K562 (cell line): Measurements from ENCODE around the gene SLC40A1. TPM values are rescaled to one million over a fixed set of nuclear protein-coding genes. Genes with fewer than 3 reads are reported as not detected.

Source experiments
- CHD7 ChIP-seq: fragments of 200-600 bp; sonication (generic); IDR thresholded peaks from one replicate; pipeline ENCODE4 v1.6.1; 2012; ENCODE audit warnings: mild to moderate bottlenecking, low read depth, low read length, inconsistent platforms
- FOXJ2 ChIP-seq: fragments of 200-800 bp; sonication (Bioruptor generic); IDR thresholded peaks from 2 replicates; pipeline ENCODE4 v1.6.1; 2016; ENCODE audit warnings: missing genetic modification characterization, missing compliant biosample characterization
- KHSRP ChIP-seq: fragments of 450-650 bp; IDR thresholded peaks from 2 replicates; pipeline ENCODE4 v1.6.1; 2017
- KLF10 ChIP-seq: fragments of 250-450 bp; sonication (Bioruptor Pico); IDR thresholded peaks from 2 replicates; pipeline ENCODE4 v1.6.1; 2021; ENCODE audit warnings: matching md5 sums
- MAX ChIP-seq: sonication (generic); formaldehyde crosslinking; IDR thresholded peaks from 2 replicates; pipeline ENCODE4 v1.9.0; 2022; ENCODE audit warnings: mild to moderate bottlenecking, missing genetic modification reagents
- NKRF ChIP-seq: fragments of 450-650 bp; IDR thresholded peaks from 2 replicates; pipeline ENCODE4 v1.6.1; 2016; ENCODE audit warnings: borderline replicate concordance
- NR4A1 ChIP-seq, 2 experiments: fragments of 250-450 bp in 1 of 2; fragments of 450-650 bp in 1 of 2; sonication (Bioruptor Pico) in 1 of 2; IDR thresholded peaks; 2 replicates each; pipeline versions ENCODE4 v1.4.0 to v1.6.1; 2016 to 2020; ENCODE audit warnings: mild to moderate bottlenecking in 2 of 2, missing compliant biosample characterization in 1 of 2, missing genetic modification characterization in 1 of 2, moderate library complexity in 1 of 2
- RBBP5 ChIP-seq: fragments of 200-600 bp; sonication (generic); IDR thresholded peaks from 2 replicates; pipeline ENCODE4 v1.6.1; 2012; ENCODE audit warnings: borderline replicate concordance, mild to moderate bottlenecking, low read length, control low read depth, inconsistent platforms; ENCODE audit not compliant: insufficient read depth, poor library complexity, severe bottlenecking
- SIN3B ChIP-seq: fragments of 450-650 bp; IDR thresholded peaks from 2 replicates; pipeline ENCODE4 v1.6.1; 2017; ENCODE audit warnings: low read depth, mild to moderate bottlenecking, moderate library complexity
- SIRT6 ChIP-seq: IDR thresholded peaks from one replicate; pipeline ENCODE4 v1.6.1; 2012; ENCODE audit warnings: low read depth, mild to moderate bottlenecking, control low read depth, inconsistent platforms, low read length, moderate library complexity
- SIX5 ChIP-seq, 2 experiments: IDR thresholded peaks; 2 replicates each; pipeline ENCODE4 v1.6.1; 2011; ENCODE audit warnings: low read length in 2 of 2, borderline replicate concordance in 1 of 2, low read depth in 1 of 2, mild to moderate bottlenecking in 1 of 2, moderate library complexity in 1 of 2; ENCODE audit not compliant: insufficient read depth in 1 of 2
- TAF7 ChIP-seq: fragments of 450-650 bp; IDR thresholded peaks from 2 replicates; pipeline ENCODE4 v1.6.1; 2016; ENCODE audit warnings: missing genetic modification characterization, missing compliant biosample characterization
- TCF3 ChIP-seq: sonication (generic); formaldehyde crosslinking; IDR thresholded peaks from 2 replicates; pipeline ENCODE4 v1.4.0; 2020; ENCODE audit warnings: mild to moderate bottlenecking, missing genetic modification reagents
- USF2 ChIP-seq: sonication (generic); formaldehyde crosslinking; IDR thresholded peaks from 2 replicates; pipeline ENCODE4 v1.5.0; 2020; ENCODE audit warnings: missing genetic modification reagents
- polyA plus RNA-seq, 8 experiments: library from polyadenylated mRNA; depleted of rRNA in 4 of 8; stranded (reverse) in 5 of 8; unstranded in 3 of 8; fragments of >200 nt; fragmentation: Nextera tagmentation in 2 of 8; fragmentation: Illumina TruSeq in 1 of 8; extraction: Ambion mirVana in 2 of 8; extraction: Trizol in 1 of 8; gene quantifications; 2 replicates each; pipeline versions ENCODE4 v1.2.1 to v1.2.3, GENCODE V29; 2011 to 2014; ENCODE audit warnings: inconsistent platforms in 1 of 8, missing spikeins in 1 of 8
- total RNA-seq, 7 experiments: library from RNA; depleted of rRNA in 6 of 7; stranded (reverse); fragments of >200 nt in 6 of 7; fragmentation: Illumina TruSeq in 2 of 7; extraction: Trizol in 2 of 7; gene quantifications; 2 replicates each; pipeline versions ENCODE4 v1.2.1 to v1.2.3, GENCODE V29; 2011 to 2021; ENCODE audit warnings: low replicate concordance in 1 of 7

Gene SLC40A1
- total and polyA plus RNA-seq, 9 of the 15 experiments (the other 6 are each of a cell fraction or from before 2014, with no cell fraction given): 42.2 to 95.9 (median 54.9) TPM

GRCh38 chr2:189580241-189580651, 340 bp downstream of the SLC40A1 start (continued):
- no peak for TF ChIP-seq CHD7
- no peak for TF ChIP-seq KLF10 (CRISPR knock-in tag)
- no peak for TF ChIP-seq KHSRP
- TF ChIP-seq SIN3B: no peak
- no peak for TF ChIP-seq SIX5 (IDR thresholded peaks at IDR 0.05; ENCODE audit: borderline replicate concordance in 1 of 2, insufficient read depth in 1 of 2, low read depth in 1 of 2, low read length in 2 of 2)
- no peak for TF ChIP-seq SIRT6
- peak; percentile 19 for TF ChIP-seq RBBP5
- no peak for TF ChIP-seq NKRF
- TF ChIP-seq TCF3 (CRISPR knock-in tag): peak; percentile 43; the same call in 1 of the 2 replicates
- peak; percentile 53 for TF ChIP-seq MAX
- no peak for TF ChIP-seq NR4A1 (CRISPR knock-in tag; IDR thresholded peaks at IDR 0.05)
- TF ChIP-seq NR4A1 (tag; IDR thresholded peaks at IDR 0.05): no peak
- TF ChIP-seq TAF7: no peak
- no peak for TF ChIP-seq FOXJ2 (tag)
- no peak for TF ChIP-seq USF2 (CRISPR knock-in tag)
